K562 (cell line): Measurements from ENCODE around the gene EEF1A2. TPM values are rescaled to one million over a fixed set of nuclear protein-coding genes. Genes with fewer than 3 reads are reported as not detected.

ENCODE experiments used
- ATAC-seq: fragments of 200-7000 bp; cut with Tn5 transposase; 3 replicates; pipeline ENCODE4 v1.9.1; 2020; ENCODE audit warnings: moderate library complexity
- BruUV-seq: library from RNA; stranded (reverse); fragments of 400-500 nt; replicated peaks from 2 replicates; lab custom pipeline; 2021; lab: Mats Ljungman, UMichigan
- CTCF ChIA-PET: fragments of 300-600 bp; formaldehyde crosslinking; extraction: SDS; loops from one replicate; lab custom pipeline; 2021; ENCODE audit warnings: low intra/inter-chr PET ratio; lab: Yijun Ruan, JAX
- POLR2A ChIA-PET: fragments of 300-600, 350-650 bp; sonication (Branson Sonifier 250); formaldehyde crosslinking; extraction: SDS; loops from one replicate; lab custom pipeline; 2021; ENCODE audit warnings: antibody characterized with exemption, inconsistent platforms; lab: Yijun Ruan, JAX
- DNase-seq, 4 experiments: peaks; one replicate each; pipeline versions ENCODE4 v3.0.0 to v3.0.0-alpha.2; 2011 to 2018; ENCODE audit warnings: low spot score in 3 of 4, mixed read lengths in 3 of 4; ENCODE audit errors: extremely low read depth in 1 of 4
- FAIRE-seq: peaks from 2 replicates; lab custom pipeline; 2011; peaks lifted over from hg19 to GRCh38; lab: Jason Lieb, UNC
- H2AFZ ChIP-seq: 2 replicates; pipeline ENCODE4 v1.6.0; 2011; ENCODE audit warnings: low read depth, low read length, control low read depth, inconsistent platforms
- H3K27ac ChIP-seq: fragments of 200-600 bp; 3 replicates; pipeline ENCODE4 v1.8.0; 2011; ENCODE audit warnings: low read depth, mild to moderate bottlenecking, control low read depth, inconsistent platforms, low read length, moderate library complexity, mixed read lengths; ENCODE audit errors: extremely low read depth
- H3K27me3 ChIP-seq, 2 experiments: fragments of 300-600 bp in 1 of 2; 2 replicates in 1 of 2; 3 replicates in 1 of 2; pipeline versions ENCODE4 v1.6.0 to v1.8.0; 2011; ENCODE audit warnings: inconsistent platforms in 2 of 2, low read length in 2 of 2, mild to moderate bottlenecking in 1 of 2, mixed read lengths in 1 of 2, moderate library complexity in 1 of 2; ENCODE audit not compliant: control insufficient read depth in 2 of 2, insufficient read depth in 2 of 2
- H3K36me3 ChIP-seq: fragments of 300-600 bp; 3 replicates; pipeline ENCODE4 v1.8.0; 2011; ENCODE audit warnings: mild to moderate bottlenecking, low read length, inconsistent platforms; ENCODE audit not compliant: control insufficient read depth, insufficient read depth
- H3K4me1 ChIP-seq, 2 experiments: fragments of 200-600 bp in 1 of 2; replicated peaks in 1 of 2; 2 replicates in 1 of 2; 3 replicates in 1 of 2; pipeline versions ENCODE4 v1.5.1 to v1.8.0; 2011; ENCODE audit warnings: inconsistent platforms in 2 of 2, low read length in 2 of 2, mild to moderate bottlenecking in 1 of 2, mixed read lengths in 1 of 2, moderate library complexity in 1 of 2; ENCODE audit not compliant: control insufficient read depth in 2 of 2, insufficient read depth in 2 of 2
- H3K4me2 ChIP-seq: 2 replicates; pipeline ENCODE4 v1.6.1; 2011; ENCODE audit warnings: low read length, control low read depth, inconsistent platforms, mixed read lengths; ENCODE audit not compliant: insufficient read depth
- H3K4me3 ChIP-seq: fragments of 200-600 bp; sonication (generic), shearing (Covaris generic); 2 replicates; pipeline ENCODE4 v1.5.1; 2016; ENCODE audit warnings: control low read depth, inconsistent platforms
- H3K79me2 ChIP-seq: fragments of 200-600 bp; 3 replicates; pipeline ENCODE4 v1.8.0; 2011; ENCODE audit warnings: low read length, inconsistent platforms; ENCODE audit not compliant: control insufficient read depth, insufficient read depth
- H3K9ac ChIP-seq, 2 experiments: 2 replicates each; pipeline versions ENCODE4 v1.6.0 to v1.6.1; 2011; ENCODE audit warnings: low read depth in 2 of 2, low read length in 2 of 2, control low read depth in 1 of 2, inconsistent platforms in 1 of 2, mild to moderate bottlenecking in 1 of 2, mixed read lengths in 1 of 2; ENCODE audit not compliant: insufficient read depth in 1 of 2
- H3K9me1 ChIP-seq: one replicate; pipeline ENCODE4 v1.6.0; 2011; ENCODE audit warnings: inconsistent platforms, mild to moderate bottlenecking, low read length, moderate library complexity; ENCODE audit not compliant: control insufficient read depth, insufficient read depth
- H3K9me3 ChIP-seq: replicated peaks from 2 replicates; pipeline ENCODE4 v1.5.1; 2011; ENCODE audit warnings: low read depth, low read length, inconsistent platforms; ENCODE audit not compliant: control insufficient read depth, insufficient read depth
- H4K20me1 ChIP-seq: replicated peaks from 2 replicates; pipeline ENCODE4 v1.6.1; 2011; ENCODE audit warnings: low read length, inconsistent platforms, mixed read lengths; ENCODE audit not compliant: control insufficient read depth, insufficient read depth
- ARID2 ChIP-seq: fragments of 450-650 bp; IDR thresholded peaks from 2 replicates; pipeline ENCODE4 v1.6.1; 2017; ENCODE audit warnings: antibody characterized with exemption, mild to moderate bottlenecking
- CTCFL ChIP-seq: IDR thresholded peaks from 2 replicates; pipeline ENCODE4 v1.6.1; 2011; ENCODE audit warnings: borderline replicate concordance, low read depth, mild to moderate bottlenecking, moderate library complexity, low read length; ENCODE audit not compliant: insufficient read depth, poor library complexity, severe bottlenecking
- HDAC2 ChIP-seq: fragments of 450-650 bp; IDR thresholded peaks from 2 replicates; pipeline ENCODE4 v1.6.1; 2016; ENCODE audit warnings: mild to moderate bottlenecking
- NRF1 ChIP-seq, 2 experiments: fragments of 450-650 bp; IDR thresholded peaks in 1 of 2; conservative IDR thresholded peaks in 1 of 2; 2 replicates each; pipeline ENCODE4 v1.6.1; 2014; ENCODE audit warnings: mild to moderate bottlenecking in 2 of 2
- PBX2 ChIP-seq, 2 experiments: IDR thresholded peaks in 1 of 2; conservative IDR thresholded peaks in 1 of 2; 2 replicates each; pipeline ENCODE4 v1.6.1; 2016; ENCODE audit warnings: low read depth in 2 of 2, mild to moderate bottlenecking in 1 of 2, missing compliant biosample characterization in 1 of 2, missing genetic modification characterization in 1 of 2, moderate library complexity in 1 of 2
- RERE ChIP-seq: sonication (generic); formaldehyde crosslinking; IDR thresholded peaks from 2 replicates; pipeline ENCODE4 v1.8.0; 2023; ENCODE audit warnings: missing genetic modification reagents, mild to moderate bottlenecking, borderline replicate concordance
- TEAD1 ChIP-seq, 2 experiments: fragments of 450-650 bp in 1 of 2; sonication (generic) in 1 of 2; formaldehyde crosslinking; IDR thresholded peaks; 2 replicates each; pipeline versions ENCODE4 v1.4.0 to v1.8.0; 2020 to 2022; ENCODE audit warnings: mild to moderate bottlenecking in 2 of 2, missing genetic modification reagents in 1 of 2
- WGBS: fragments of 100-300 bp; shearing (Covaris generic); methylation state at CpG from one replicate; pipeline ENCODE4 v1.1.6; 2016; ENCODE audit warnings: low coverage, mixed read lengths; ENCODE audit not compliant: insufficient coverage; ENCODE audit errors: missing lambda C conversion rate; 5-methylcytosine and 5-hydroxymethylcytosine counted together
- in situ Hi-C: fragments of 300-500 bp; cut with MboI; formaldehyde crosslinking; loops from 4 replicates; pipeline ENCODE4 v1.15.0; 2018; ENCODE audit warnings: inconsistent platforms, mixed read lengths
- intact Hi-C: fragments of 100-400 bp; cut with micrococcal nuclease; formaldehyde crosslinking; loops from 2 replicates; pipeline ENCODE4 v1.14.2; 2022
- polyA plus RNA-seq, 8 experiments: library from polyadenylated mRNA; depleted of rRNA in 4 of 8; stranded (reverse) in 5 of 8; unstranded in 3 of 8; fragments of >200 nt; fragmentation: Nextera tagmentation in 2 of 8; fragmentation: Illumina TruSeq in 1 of 8; extraction: Ambion mirVana in 2 of 8; extraction: Trizol in 1 of 8; gene quantifications; 2 replicates each; pipeline versions ENCODE4 v1.2.1 to v1.2.3, GENCODE V29; 2011 to 2014; ENCODE audit warnings: inconsistent platforms in 1 of 8, missing spikeins in 1 of 8
- total RNA-seq, 7 experiments: library from RNA; depleted of rRNA in 6 of 7; stranded (reverse); fragments of >200 nt in 6 of 7; fragmentation: Illumina TruSeq in 2 of 7; extraction: Trizol in 2 of 7; gene quantifications; 2 replicates each; pipeline versions ENCODE4 v1.2.1 to v1.2.3, GENCODE V29; 2011 to 2021; ENCODE audit warnings: low replicate concordance in 1 of 7
- TF ChIP-seq, protein P1 (sequence below): fragments of 250-450 bp; sonication (Bioruptor Pico); IDR thresholded peaks from 2 replicates; pipeline ENCODE4 v1.8.0; 2021; ENCODE audit warnings: borderline replicate concordance, mild to moderate bottlenecking, moderate library complexity; ENCODE audit not compliant: poor library complexity, severe bottlenecking

The EEF1A2 gene
- total and polyA plus RNA-seq, 9 of the 15 experiments (the other 6 are each of a cell fraction or from before 2014, with no cell fraction given) = 0.04 to 29.6 (median 11.5) TPM

GRCh38 chr20:63464289-63464635 lies 34.6 kb downstream of the EEF1A2 start:
- H3K9ac ChIP-seq = no peak overlapping the region
- 0% methylated on average over 9 of the region's 12 CpGs for WGBS
- H3K36me3 ChIP-seq = no peaks in the 10 kb centered on the region
- no peak overlapping the region for H3K4me3 ChIP-seq
- no peaks in the 10 kb centered on the region for H3K9me3 ChIP-seq
- H4K20me1 ChIP-seq = peaks cover 14% of the 10 kb centered on the region; the same call in 1 of the 2 replicates
- DNase-seq (no peak), ATAC-seq (no peak), FAIRE-seq (no peak)
- H3K4me1 ChIP-seq = peaks cover 0 to 28% of the 10 kb centered on the region in 2 experiments; a peak in 2 of 5 replicates
- H3K27ac ChIP-seq = no peak overlapping the region
- no peak overlapping the region for H2AFZ ChIP-seq
- no peaks in the 10 kb centered on the region for H3K9me1 ChIP-seq
- no TSS peak for BruUV-seq
- no peak overlapping the region for H3K4me2 ChIP-seq
- intact Hi-C loops = no loop called here
- in situ Hi-C loops = no loop called here
- ChIA-PET POLR2A (no interaction called here), CTCF (no interaction called here)
- peaks cover 46 to 86% of the 10 kb centered on the region in 2 experiments for H3K27me3 ChIP-seq
- H3K79me2 ChIP-seq = no peaks in the 10 kb centered on the region
- TF ChIP-seq TEAD1 (CRISPR knock-in tag; IDR thresholded peaks at IDR 0.05) (no peak), PBX2 (CRISPR knock-in tag; IDR thresholded peaks at IDR 0.05; ENCODE audit: low read depth) (no peak), PBX2 (tag; conservative IDR thresholded peaks at IDR 0.05; ENCODE audit: low read depth) (no peak), RERE (CRISPR knock-in tag) (no peak), ARID2 (no peak), NRF1 (conservative IDR thresholded peaks at IDR 0.05 in 1 of 2, IDR thresholded peaks at IDR 0.05 in 1 of 2) (no peak), HDAC2 (no peak), CTCFL (no peak)
- TF ChIP-seq, protein P1, sequence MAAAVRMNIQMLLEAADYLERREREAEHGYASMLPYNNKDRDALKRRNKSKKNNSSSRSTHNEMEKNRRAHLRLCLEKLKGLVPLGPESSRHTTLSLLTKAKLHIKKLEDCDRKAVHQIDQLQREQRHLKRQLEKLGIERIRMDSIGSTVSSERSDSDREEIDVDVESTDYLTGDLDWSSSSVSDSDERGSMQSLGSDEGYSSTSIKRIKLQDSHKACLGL = no peak
